Measurements from ENCODE around the gene CEMIP.

Gene CEMIP

GRCh38 chr15:80945605-80946004, 166.4 kb downstream of the CEMIP start:
- Histone ChIP-seq H4K20me1 (ENCODE audit: low read depth, low read length) (no peaks in the 10 kb centered on the region), H3F3A (ENCODE audit: insufficient read depth) (no peaks in the 10 kb centered on the region), H3K79me2 (ENCODE audit: insufficient read depth, low read length) (no peaks in the 10 kb centered on the region), H3K9me3 (ENCODE audit: insufficient read depth, low read length) (no peaks in the 10 kb centered on the region), H3K9me2 (replicated peaks; ENCODE audit: insufficient read depth, low read length) (no peaks in the 10 kb centered on the region), H3K9ac (ENCODE audit: low read length) (no peak overlapping the region), H2AFZ (ENCODE audit: low read depth, low read length, severe bottlenecking) (no peak overlapping the region), H3K36me3 (ENCODE audit: low read length) (no peaks in the 10 kb centered on the region), H3K4me3 (ENCODE audit: insufficient read depth, low read length, poor library complexity, severe bottlenecking) (no peak overlapping the region), H3K27me3 (ENCODE audit: low read length) (no peaks in the 10 kb centered on the region), H3K27ac (ENCODE audit: low read depth, low read length) (no peak overlapping the region), H3K4me2 (ENCODE audit: low read depth, low read length, poor library complexity, severe bottlenecking) (no peak overlapping the region)
- no peak for TF ChIP-seq EZH2phosphoT487 (conservative IDR thresholded peaks at IDR 0.05; ENCODE audit: low read length)
- TF ChIP-seq CTCF (IDR thresholded peaks at IDR 0.05; ENCODE audit: insufficient read depth, low read length, poor library complexity, severe bottlenecking), result no peak

- Histone ChIP-seq H3K4me3 (ENCODE audit: insufficient read depth, low read length, poor library complexity, severe bottlenecking) (no peak overlapping the region), H3F3A (ENCODE audit: insufficient read depth) (no peaks in the 10 kb centered on the region), H3K27ac (ENCODE audit: low read depth, low read length) (no peak overlapping the region), H3K9me2 (replicated peaks; ENCODE audit: insufficient read depth, low read length) (no peaks in the 10 kb centered on the region), H2AFZ (ENCODE audit: low read depth, low read length, severe bottlenecking) (no peak overlapping the region), H3K27me3 (ENCODE audit: low read length) (no peaks in the 10 kb centered on the region), H3K4me2 (ENCODE audit: low read depth, low read length, poor library complexity, severe bottlenecking) (no peak overlapping the region), H4K20me1 (ENCODE audit: low read depth, low read length) (no peaks in the 10 kb centered on the region), H3K9me3 (ENCODE audit: insufficient read depth, low read length) (no peaks in the 10 kb centered on the region), H3K36me3 (ENCODE audit: low read length) (no peaks in the 10 kb centered on the region), H3K79me2 (ENCODE audit: insufficient read depth, low read length) (no peaks in the 10 kb centered on the region), H3K9ac (ENCODE audit: low read length) (no peak overlapping the region)
- TF ChIP-seq CTCF (IDR thresholded peaks at IDR 0.05; ENCODE audit: insufficient read depth, low read length, poor library complexity, severe bottlenecking), result no peak
- no peak for TF ChIP-seq EZH2phosphoT487 (conservative IDR thresholded peaks at IDR 0.05; ENCODE audit: low read length)
Observed at GRCh38 chr15:80946576-80946975, 167.4 kb downstream of the CEMIP start.

- Histone ChIP-seq H3K9me2 (replicated peaks; ENCODE audit: insufficient read depth, low read length) (no peaks in the 10 kb centered on the region), H2AFZ (ENCODE audit: low read depth, low read length, severe bottlenecking) (no peak overlapping the region), H3K4me3 (ENCODE audit: insufficient read depth, low read length, poor library complexity, severe bottlenecking) (no peak overlapping the region), H3K27me3 (ENCODE audit: low read length) (no peaks in the 10 kb centered on the region), H3K9me3 (ENCODE audit: insufficient read depth, low read length) (no peaks in the 10 kb centered on the region), H3K9ac (ENCODE audit: low read length) (no peak overlapping the region), H3K4me2 (ENCODE audit: low read depth, low read length, poor library complexity, severe bottlenecking) (no peak overlapping the region), H3K36me3 (ENCODE audit: low read length) (no peaks in the 10 kb centered on the region), H4K20me1 (ENCODE audit: low read depth, low read length) (no peaks in the 10 kb centered on the region), H3F3A (ENCODE audit: insufficient read depth) (no peaks in the 10 kb centered on the region), H3K27ac (ENCODE audit: low read depth, low read length) (no peak overlapping the region), H3K79me2 (ENCODE audit: insufficient read depth, low read length) (no peaks in the 10 kb centered on the region)
- TF ChIP-seq EZH2phosphoT487 (conservative IDR thresholded peaks at IDR 0.05; ENCODE audit: low read length) (no peak), CTCF (IDR thresholded peaks at IDR 0.05; ENCODE audit: insufficient read depth, low read length, poor library complexity, severe bottlenecking) (no peak)
Observed at GRCh38 chr15:80948651-80949292, 169.6 kb downstream of the CEMIP start.

All from SU-DHL-6 (cell line).